ENCODE results near the gene RNF150.

RNF150 gene

GRCh38 chr4:141132709-141133145, 542 bp downstream of the RNF150 start:
- Histone ChIP-seq H3K4me3 (peak overlapping the region; percentile 46 to 71 (median 63)), H3K27ac (peak overlapping the region in 9 of 21 experiments; percentile 1 to 67 (median 25))

GRCh38 chr4:141132072-141132708, 1.1 kb downstream of the RNF150 start:
- Histone ChIP-seq H3K27ac (peak overlapping the region in 7 of 21 experiments; percentile 9 to 67 (median 28)), H3K4me3 (peak overlapping the region; percentile 46 to 71 (median 63))

- peak overlapping the region in 1 of 21 experiments; percentile 28 for H3K27ac ChIP-seq
- peak overlapping the region; percentile 46 to 71 (median 63) for H3K4me3 ChIP-seq
These were observed 1.6 kb downstream of the RNF150 start for GRCh38 chr4:141131723-141132071.

- Histone ChIP-seq H3K27ac (no peak overlapping the region), H3K4me3 (no peak overlapping the region)
These were observed 2.2 kb downstream of the RNF150 start for GRCh38 chr4:141130947-141131605.

- H3K27ac ChIP-seq = no peak overlapping the region
- H3K4me3 ChIP-seq = no peak overlapping the region
These were observed 5.4 kb downstream of the RNF150 start for GRCh38 chr4:141127884-141128283.

- no peak overlapping the region for H3K27ac ChIP-seq
- H3K4me3 ChIP-seq = no peak overlapping the region
These were observed 6.5 kb downstream of the RNF150 start for GRCh38 chr4:141126769-141127168.

GRCh38 chr4:141124224-141124623, 9.0 kb downstream of the RNF150 start:
- Histone ChIP-seq H3K4me3 (no peak overlapping the region), H3K27ac (no peak overlapping the region)

- no peak overlapping the region for H3K4me3 ChIP-seq
- no peak overlapping the region for H3K27ac ChIP-seq
These were observed 11.4 kb downstream of the RNF150 start for GRCh38 chr4:141121768-141122454.

- Histone ChIP-seq H3K27ac (no peak overlapping the region), H3K4me3 (no peak overlapping the region)
These were observed 12.2 kb downstream of the RNF150 start for GRCh38 chr4:141121101-141121500.

GRCh38 chr4:141120036-141120593, 13.2 kb downstream of the RNF150 start:
- Histone ChIP-seq H3K27ac (no peak overlapping the region), H3K4me3 (no peak overlapping the region)

GRCh38 chr4:141119071-141119470, 14.2 kb downstream of the RNF150 start:
- Histone ChIP-seq H3K27ac (no peak overlapping the region), H3K4me3 (no peak overlapping the region)

GRCh38 chr4:141118381-141118780, 14.9 kb downstream of the RNF150 start:
- no peak overlapping the region for H3K4me3 ChIP-seq
- H3K27ac ChIP-seq = no peak overlapping the region

GRCh38 chr4:141117935-141118334, 15.3 kb downstream of the RNF150 start:
- no peak overlapping the region for H3K4me3 ChIP-seq
- no peak overlapping the region for H3K27ac ChIP-seq

GRCh38 chr4:141109983-141110382, 23.3 kb downstream of the RNF150 start:
- Histone ChIP-seq H3K4me3 (no peak overlapping the region), H3K27ac (no peak overlapping the region)

GRCh38 chr4:141107927-141108326, 25.3 kb downstream of the RNF150 start:
- Histone ChIP-seq H3K4me3 (no peak overlapping the region), H3K27ac (no peak overlapping the region)

- Histone ChIP-seq H3K4me3 (no peak overlapping the region), H3K27ac (no peak overlapping the region)
These were observed 30.9 kb downstream of the RNF150 start for GRCh38 chr4:141102367-141102766.

GRCh38 chr4:141101511-141101910, 31.8 kb downstream of the RNF150 start:
- Histone ChIP-seq H3K27ac (no peak overlapping the region), H3K4me3 (no peak overlapping the region)

GRCh38 chr4:141099326-141099725, 33.9 kb downstream of the RNF150 start:
- Histone ChIP-seq H3K4me3 (no peak overlapping the region), H3K27ac (no peak overlapping the region)

- H3K4me3 ChIP-seq = no peak overlapping the region
- H3K27ac ChIP-seq = no peak overlapping the region
These were observed 35.1 kb downstream of the RNF150 start for GRCh38 chr4:141098163-141098562.

- Histone ChIP-seq H3K4me3 (no peak overlapping the region), H3K27ac (no peak overlapping the region)
These were observed 42.8 kb downstream of the RNF150 start for GRCh38 chr4:141090473-141090872.

- H3K27ac ChIP-seq = no peak overlapping the region
- no peak overlapping the region for H3K4me3 ChIP-seq
These were observed 51.3 kb downstream of the RNF150 start for GRCh38 chr4:141081921-141082395.

Measured in skin epidermis (tissue), 12 donors.